Endothelial cell of umbilical vein (primary cell): ENCODE measurements around the gene STAU1. TPM values are rescaled to one million over a fixed set of nuclear protein-coding genes. Genes with fewer than 3 reads are reported as not detected.

Experiments used
- BruUV-seq: library from RNA; stranded (reverse); fragments of 400-500 nt; replicated peaks from 2 replicates; lab custom pipeline; 2021; lab: Mats Ljungman, UMichigan
- CTCF ChIA-PET: fragments of 300-600, 350-600 bp; sonication (Branson Sonifier 250); formaldehyde crosslinking; loops from one replicate; lab custom pipeline; 2021; ENCODE audit warnings: antibody characterized with exemption, inconsistent platforms; lab: Charles Lee
- POLR2A ChIA-PET: fragments of 300-600, 350-600 bp; sonication (Branson Sonifier 250); formaldehyde crosslinking; loops from one replicate; lab custom pipeline; 2021; ENCODE audit warnings: antibody characterized with exemption, inconsistent platforms; lab: Charles Lee
- DNase-seq: peaks from one replicate; pipeline ENCODE4 v3.0.0-alpha.2; 2011; ENCODE audit warnings: low read depth, low spot score
- FAIRE-seq: peaks from 2 replicates; lab custom pipeline; 2011; peaks lifted over from hg19 to GRCh38; lab: Jason Lieb, UNC
- H2AFZ ChIP-seq: 2 replicates; pipeline ENCODE4 v1.6.0; 2012; ENCODE audit warnings: low read depth, low read length, control low read depth, inconsistent platforms
- H3K27ac ChIP-seq: 2 replicates; pipeline ENCODE4 v1.5.1; 2011; ENCODE audit warnings: low read depth, mild to moderate bottlenecking, control low read depth, low read length, moderate library complexity; ENCODE audit not compliant: insufficient read depth
- H3K27me3 ChIP-seq, 2 experiments: 2 replicates each; pipeline versions ENCODE4 v1.6.0 to v1.6.1; 2011; ENCODE audit warnings: low read length in 2 of 2, mixed read lengths in 1 of 2; ENCODE audit not compliant: control insufficient read depth in 2 of 2, insufficient read depth in 2 of 2
- H3K36me3 ChIP-seq, 2 experiments: 2 replicates in 1 of 2; 3 replicates in 1 of 2; pipeline ENCODE4 v1.5.1; 2011; ENCODE audit warnings: low read length in 2 of 2, mild to moderate bottlenecking in 1 of 2, moderate library complexity in 1 of 2; ENCODE audit not compliant: control insufficient read depth in 2 of 2, insufficient read depth in 2 of 2; ENCODE audit errors: extremely low read depth in 1 of 2
- H3K4me1 ChIP-seq: 3 replicates; pipeline ENCODE4 v1.5.1; 2011; ENCODE audit warnings: mild to moderate bottlenecking, low read length; ENCODE audit not compliant: control insufficient read depth, insufficient read depth; ENCODE audit errors: extremely low read depth
- H3K4me2 ChIP-seq: 2 replicates; pipeline ENCODE4 v1.6.1; 2011; ENCODE audit warnings: low read length, control low read depth, mixed read lengths; ENCODE audit not compliant: insufficient read depth
- H3K4me3 ChIP-seq, 3 experiments: fragments of 200-600 bp in 1 of 3; sonication (generic), shearing (Covaris generic) in 1 of 3; replicated peaks in 1 of 3; 2 replicates each; pipeline ENCODE4 v1.5.1; 2011 to 2016; ENCODE audit warnings: control low read depth in 3 of 3, low read length in 3 of 3, mild to moderate bottlenecking in 2 of 3, inconsistent platforms in 1 of 3, low read depth in 1 of 3, moderate library complexity in 1 of 3; ENCODE audit not compliant: insufficient read depth in 1 of 3
- H3K79me2 ChIP-seq: 2 replicates; pipeline ENCODE4 v1.6.0; 2012; ENCODE audit warnings: low read length, inconsistent platforms; ENCODE audit not compliant: control insufficient read depth, insufficient read depth
- H3K9ac ChIP-seq: replicated peaks from 2 replicates; pipeline ENCODE3; 2011; ENCODE audit warnings: low read length, control low read depth; ENCODE audit not compliant: insufficient read depth; ENCODE audit errors: extremely low read depth
- H3K9me1 ChIP-seq: replicated peaks from 3 replicates; pipeline ENCODE4 v1.6.0; 2011; ENCODE audit warnings: mild to moderate bottlenecking, low read length; ENCODE audit not compliant: control insufficient read depth, insufficient read depth; ENCODE audit errors: extremely low read depth
- H3K9me3 ChIP-seq: replicated peaks from 2 replicates; pipeline ENCODE4 v1.5.1; 2012; ENCODE audit warnings: low read length, inconsistent platforms; ENCODE audit not compliant: control insufficient read depth, insufficient read depth
- H4K20me1 ChIP-seq: replicated peaks from 2 replicates; pipeline ENCODE3; 2011; ENCODE audit warnings: mild to moderate bottlenecking, low read length; ENCODE audit not compliant: control insufficient read depth, insufficient read depth; ENCODE audit errors: extremely low read depth
- CTCF ChIP-seq, 2 donors: IDR thresholded peaks; 1 replicate in 1 of 2; 2 replicates in 1 of 2; pipeline ENCODE4 v1.5.1; 2011; ENCODE audit warnings: low read length in 2 of 2, mild to moderate bottlenecking in 2 of 2, moderate library complexity in 2 of 2, control low read depth in 1 of 2, inconsistent platforms in 1 of 2, low read depth in 1 of 2; ENCODE audit not compliant: insufficient read depth in 1 of 2; ENCODE audit errors: extremely low read depth in 1 of 2
- EZH2 ChIP-seq: IDR thresholded peaks from 2 replicates; pipeline ENCODE4 v1.6.1; 2012; ENCODE audit warnings: borderline replicate concordance, low read depth, mild to moderate bottlenecking, moderate library complexity, low read length, inconsistent platforms; ENCODE audit not compliant: severe bottlenecking
- FOS ChIP-seq: IDR thresholded peaks from 2 replicates; pipeline ENCODE4 v1.6.1; 2011; ENCODE audit warnings: mild to moderate bottlenecking, low read length, moderate library complexity, borderline replicate concordance; ENCODE audit not compliant: insufficient read depth
- GATA2 ChIP-seq: IDR thresholded peaks from 2 replicates; pipeline ENCODE4 v1.7.0; 2011; ENCODE audit warnings: low read depth, mild to moderate bottlenecking, moderate library complexity, mixed read lengths, low read length; ENCODE audit not compliant: insufficient read length, insufficient read depth
- JUN ChIP-seq: IDR thresholded peaks from 2 replicates; pipeline ENCODE4 v1.6.1; 2011; ENCODE audit warnings: borderline replicate concordance, low read depth; ENCODE audit not compliant: insufficient read length, insufficient read depth
- MAX ChIP-seq: IDR thresholded peaks from 2 replicates; pipeline ENCODE4 v1.6.1; 2011; ENCODE audit not compliant: insufficient read depth, insufficient read length
- MYC ChIP-seq: IDR thresholded peaks from one replicate; pipeline ENCODE4 v1.6.1; 2011; ENCODE audit warnings: mild to moderate bottlenecking, low read depth, low read length
- POLR2A ChIP-seq: IDR thresholded peaks from 2 replicates; pipeline ENCODE4 v1.6.1; 2012; ENCODE audit warnings: low read depth, mild to moderate bottlenecking, control low read depth, low read length
- POLR2AphosphoS5 ChIP-seq: IDR thresholded peaks from 2 replicates; pipeline ENCODE4 v1.6.1; 2012; ENCODE audit warnings: low read depth, mild to moderate bottlenecking, control low read depth, low read length, moderate library complexity; ENCODE audit not compliant: insufficient read depth
- dilution Hi-C: fragments of 300-500 bp; cut with MboI; formaldehyde crosslinking; loops from one replicate; pipeline ENCODE4 v1.15.0; 2019; ENCODE audit warnings: low sequenced_read_pairs; ENCODE audit not compliant: extremely low pct_ligation_motif_present
- intact Hi-C: fragments of 100-400 bp; cut with micrococcal nuclease; formaldehyde crosslinking; loops from one replicate; pipeline ENCODE4 v1.10.0; 2022
- polyA plus RNA-seq, 4 experiments: library from polyadenylated mRNA; depleted of rRNA in 3 of 4; stranded (reverse) in 3 of 4; unstranded in 1 of 4; fragments of >200 nt; gene quantifications; 2 replicates each; pipeline versions ENCODE4 v1.2.1 to v1.2.3, GENCODE V29; 2011 to 2012; ENCODE audit warnings: missing spikeins in 1 of 4
- total RNA-seq: library from RNA; stranded (reverse); gene quantifications from 2 replicates; pipeline ENCODE4 v1.2.3, GENCODE V29; 2021

STAU1 gene
- total and polyA plus RNA-seq, 2 donors (not counting 3 experiments of a cell fraction or from before 2014, with no cell fraction given), result 53.1 to 98.1 TPM

GRCh38 chr20:49138431-49138830 is 49.7 kb downstream of the STAU1 start:
- Histone ChIP-seq H3K4me1 (no peaks in the 10 kb centered on the region), H3K27me3 (no peaks in the 10 kb centered on the region), H2AFZ (no peak overlapping the region), H3K36me3 (peaks cover 2 to 10% of the 10 kb centered on the region in 2 experiments), H3K4me2 (no peak overlapping the region), H3K79me2 (peaks cover 3% of the 10 kb centered on the region), H3K9me3 (no peaks in the 10 kb centered on the region), H3K9me1 (no peaks in the 10 kb centered on the region), H3K27ac (no peak overlapping the region), H3K4me3 (no peak overlapping the region), H4K20me1 (peaks cover 4% of the 10 kb centered on the region), H3K9ac (no peak overlapping the region)
- ChIA-PET POLR2A (no interaction called here), CTCF (interaction anchor here (1.1 to 2.4 kb wide), 3 partner anchors 28 to 81 kb away, joined by 4 to 11 read pairs (median 7); partner anchors contain the start of gene DDX27)
- no TSS peak for BruUV-seq
- dilution Hi-C loops (loop anchor here (10.0 kb wide), 1 partner anchor 86 kb away; no protein-coding TSS in a partner anchor), intact Hi-C loops (no loop called here)
- DNase-seq, result no peak
- FAIRE-seq, result no peak
- no peak for TF ChIP-seq POLR2A
- TF ChIP-seq JUN, result no peak
- TF ChIP-seq POLR2AphosphoS5, result no peak
- no peak for TF ChIP-seq MAX
- TF ChIP-seq FOS, result no peak
- no peak for TF ChIP-seq MYC
- TF ChIP-seq GATA2, result no peak
- TF ChIP-seq CTCF (IDR thresholded peaks at IDR 0.05; ENCODE audit: extremely low read depth in 1 of 2, insufficient read depth in 1 of 2, low read depth in 1 of 2, low read length in 2 of 2), result no peak
- TF ChIP-seq EZH2, result no peak
